ENCODE data around the gene TAGLN3.
A peak's percentile ranks its signal among the peaks of the same experiment; 100 is the strongest.

Gene TAGLN3

GRCh38 chr3:112007633-112008032 lies 8.9 kb downstream of the TAGLN3 start:
- H3K27ac ChIP-seq (ENCODE audit: insufficient read depth, low read depth, low read length, poor library complexity, severe bottlenecking), result no peak overlapping the region

GRCh38 chr3:112009670-112010069 lies 10.9 kb downstream of the TAGLN3 start:
- no peaks in the 10 kb centered on the region for H3K9me3 ChIP-seq (ENCODE audit: control insufficient read depth, low read length)
- H3K4me1 ChIP-seq (ENCODE audit: control insufficient read depth, insufficient read depth, low read length), result peaks cover 11% of the 10 kb centered on the region
- WGBS, 2 experiments, result 100% methylated on average over 1 of the region's 2 CpGs; no CpG with 5 or more reads in 1 of the 2 experiments
- no peaks in the 10 kb centered on the region for H3K27me3 ChIP-seq (ENCODE audit: control insufficient read depth, insufficient read depth, low read length, poor library complexity, severe bottlenecking)
- no peak overlapping the region for H3K4me3 ChIP-seq (ENCODE audit: insufficient read depth, low read depth, low read length)
- H3K36me3 ChIP-seq (ENCODE audit: control insufficient read depth, insufficient read depth, low read length), result peaks cover 46% of the 10 kb centered on the region
- H3K27ac ChIP-seq (ENCODE audit: insufficient read depth, low read depth, low read length, poor library complexity, severe bottlenecking), result no peak overlapping the region

More at GRCh38 chr3:112007633-112008032, 8.9 kb downstream of the TAGLN3 start:
- no peaks in the 10 kb centered on the region for H3K9me3 ChIP-seq (ENCODE audit: control insufficient read depth, low read length)
- peaks cover 32% of the 10 kb centered on the region for H3K4me1 ChIP-seq (ENCODE audit: control insufficient read depth, insufficient read depth, low read length)
- 100% methylated on average over 1 of the region's 1 CpG; no CpG with 5 or more reads in 1 of the 2 experiments for WGBS, 2 experiments
- H3K36me3 ChIP-seq (ENCODE audit: control insufficient read depth, insufficient read depth, low read length), result peaks cover 62% of the 10 kb centered on the region
- no peak overlapping the region for H3K4me3 ChIP-seq (ENCODE audit: insufficient read depth, low read depth, low read length)
- peaks cover 3% of the 10 kb centered on the region for H3K27me3 ChIP-seq (ENCODE audit: control insufficient read depth, insufficient read depth, low read length, poor library complexity, severe bottlenecking)

DNA sequence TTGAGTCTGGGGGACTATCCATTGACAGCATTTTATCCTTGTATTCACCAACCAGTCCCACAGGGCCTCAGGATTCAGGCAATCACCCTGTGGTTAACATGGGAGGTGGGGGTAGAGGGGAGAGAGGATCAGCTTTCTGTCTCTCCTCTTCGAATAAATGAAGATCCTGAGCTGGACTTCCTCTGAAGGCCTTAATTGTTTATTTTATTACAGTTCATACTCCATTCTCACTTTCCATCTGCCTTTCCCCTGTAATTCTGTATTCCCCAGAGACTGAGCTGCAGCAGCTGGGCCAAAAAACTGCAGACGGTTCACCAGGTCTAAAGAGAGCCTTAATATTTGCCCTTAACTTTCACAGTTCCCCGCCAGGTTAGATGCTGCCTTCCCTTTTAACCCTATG lies 11.9 kb downstream of the TAGLN3 start:
- Histone ChIP-seq H3K27me3 (ENCODE audit: control insufficient read depth, insufficient read depth, low read length, poor library complexity, severe bottlenecking) (no peaks in the 10 kb centered on the region), H3K36me3 (ENCODE audit: control insufficient read depth, insufficient read depth, low read length) (peaks cover 39% of the 10 kb centered on the region), H3K4me1 (ENCODE audit: control insufficient read depth, insufficient read depth, low read length) (peaks cover 7% of the 10 kb centered on the region), H3K4me3 (ENCODE audit: insufficient read depth, low read depth, low read length) (no peak overlapping the region), H3K27ac (ENCODE audit: insufficient read depth, low read depth, low read length, poor library complexity, severe bottlenecking) (no peak overlapping the region), H3K9me3 (ENCODE audit: control insufficient read depth, low read length) (no peaks in the 10 kb centered on the region)
- 75 to 87% methylated on average over 3 of the region's 3 CpGs for WGBS, 2 experiments

- Histone ChIP-seq H3K9me3 (ENCODE audit: control insufficient read depth, low read length) (no peaks in the 10 kb centered on the region), H3K36me3 (ENCODE audit: control insufficient read depth, insufficient read depth, low read length) (peaks cover 35% of the 10 kb centered on the region), H3K4me3 (ENCODE audit: insufficient read depth, low read depth, low read length) (no peak overlapping the region), H3K27me3 (ENCODE audit: control insufficient read depth, insufficient read depth, low read length, poor library complexity, severe bottlenecking) (no peaks in the 10 kb centered on the region), H3K27ac (ENCODE audit: insufficient read depth, low read depth, low read length, poor library complexity, severe bottlenecking) (no peak overlapping the region), H3K4me1 (ENCODE audit: control insufficient read depth, insufficient read depth, low read length) (peaks cover 13% of the 10 kb centered on the region)
- WGBS, 2 experiments, result 86% methylated on average over 6 of the region's 6 CpGs
These were observed 12.7 kb downstream of the TAGLN3 start for GRCh38 chr3:112011376-112011940.

DNA sequence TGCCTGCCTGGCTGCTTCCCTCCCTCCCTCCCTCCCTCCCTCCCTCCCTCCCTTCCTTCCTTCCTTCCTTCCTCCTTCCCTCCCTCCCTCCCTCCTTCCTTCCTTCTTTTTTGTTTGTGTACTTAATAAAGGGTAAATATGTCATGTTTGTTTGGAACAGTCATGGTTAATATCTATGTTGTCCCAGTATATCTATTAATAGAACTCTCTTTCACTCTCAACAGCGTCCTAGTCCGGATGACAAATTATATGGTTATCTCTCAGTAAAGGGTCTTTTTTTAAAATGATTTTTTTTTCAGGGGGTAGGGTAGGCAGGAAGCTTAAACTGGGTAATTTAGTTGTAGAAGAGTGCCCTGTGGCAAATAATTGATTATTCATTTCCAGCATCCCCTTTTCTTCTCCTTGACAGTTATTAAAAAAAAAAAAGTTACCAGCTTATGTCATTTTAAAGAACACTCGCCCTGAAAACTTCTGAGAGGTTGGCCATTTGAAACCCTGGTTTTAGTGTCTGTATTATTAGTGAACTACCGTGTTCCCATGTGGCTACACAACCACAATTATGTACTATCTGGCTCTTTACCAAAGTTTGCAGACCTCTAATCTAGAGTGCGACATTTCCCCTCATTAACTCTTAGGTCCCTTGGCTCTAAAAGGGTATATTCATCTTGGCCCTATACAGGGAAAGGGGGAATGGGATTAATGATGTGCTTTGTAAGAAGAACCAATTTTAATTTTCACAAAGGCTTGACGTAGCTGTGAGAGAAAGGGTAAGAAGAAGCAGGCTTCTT lies 13.7 kb downstream of the TAGLN3 start:
- 99 to 100% methylated on average over 5 to 6 of the region's 6 CpGs for WGBS, 2 experiments
- Histone ChIP-seq H3K4me1 (ENCODE audit: control insufficient read depth, insufficient read depth, low read length) (peaks cover 10% of the 10 kb centered on the region), H3K4me3 (ENCODE audit: insufficient read depth, low read depth, low read length) (no peak overlapping the region), H3K9me3 (ENCODE audit: control insufficient read depth, low read length) (no peaks in the 10 kb centered on the region), H3K27me3 (ENCODE audit: control insufficient read depth, insufficient read depth, low read length, poor library complexity, severe bottlenecking) (no peaks in the 10 kb centered on the region), H3K27ac (ENCODE audit: insufficient read depth, low read depth, low read length, poor library complexity, severe bottlenecking) (peak overlapping the region; percentile 38), H3K36me3 (ENCODE audit: control insufficient read depth, insufficient read depth, low read length) (peaks cover 30% of the 10 kb centered on the region)

- Histone ChIP-seq H3K27ac (ENCODE audit: insufficient read depth, low read depth, low read length, poor library complexity, severe bottlenecking) (peak overlapping the region; percentile 38), H3K27me3 (ENCODE audit: control insufficient read depth, insufficient read depth, low read length, poor library complexity, severe bottlenecking) (no peaks in the 10 kb centered on the region), H3K36me3 (ENCODE audit: control insufficient read depth, insufficient read depth, low read length) (peaks cover 25% of the 10 kb centered on the region), H3K9me3 (ENCODE audit: control insufficient read depth, low read length) (no peaks in the 10 kb centered on the region), H3K4me1 (ENCODE audit: control insufficient read depth, insufficient read depth, low read length) (peaks cover 8% of the 10 kb centered on the region), H3K4me3 (ENCODE audit: insufficient read depth, low read depth, low read length) (no peak overlapping the region)
- WGBS, 2 experiments, result 50 to 56% methylated on average over 16 to 18 of the region's 19 CpGs
These were observed 14.5 kb downstream of the TAGLN3 start for GRCh38 chr3:112013058-112013783.

GRCh38 chr3:112013784-112014143 lies 15.0 kb downstream of the TAGLN3 start:
- H3K4me1 ChIP-seq (ENCODE audit: control insufficient read depth, insufficient read depth, low read length), result peaks cover 8% of the 10 kb centered on the region
- H3K4me3 ChIP-seq (ENCODE audit: insufficient read depth, low read depth, low read length), result no peak overlapping the region
- H3K27me3 ChIP-seq (ENCODE audit: control insufficient read depth, insufficient read depth, low read length, poor library complexity, severe bottlenecking), result no peaks in the 10 kb centered on the region
- no peak overlapping the region for H3K27ac ChIP-seq (ENCODE audit: insufficient read depth, low read depth, low read length, poor library complexity, severe bottlenecking)
- H3K9me3 ChIP-seq (ENCODE audit: control insufficient read depth, low read length), result no peaks in the 10 kb centered on the region
- 87 to 90% methylated on average over 5 of the region's 5 CpGs for WGBS, 2 experiments
- peaks cover 20% of the 10 kb centered on the region for H3K36me3 ChIP-seq (ENCODE audit: control insufficient read depth, insufficient read depth, low read length)

DNA sequence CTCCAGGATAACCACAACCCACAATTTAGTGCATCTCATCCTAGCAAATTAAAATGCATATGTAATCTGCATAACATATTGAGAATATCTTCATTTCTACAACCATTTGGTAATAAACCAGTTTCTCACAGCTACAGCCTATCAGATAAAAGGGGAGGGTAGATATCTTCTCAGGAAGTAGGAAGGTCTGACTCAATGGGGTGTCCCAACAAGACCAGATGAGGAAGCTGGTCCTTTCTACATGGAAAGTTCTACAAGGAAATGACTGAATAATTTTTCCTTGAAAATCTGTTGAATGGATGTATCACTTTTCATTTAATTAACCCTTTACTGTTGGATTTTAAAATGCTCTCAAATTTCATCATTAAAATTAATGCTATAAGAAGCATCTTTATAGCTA lies 18.4 kb downstream of the TAGLN3 start:
- no peak overlapping the region for H3K27ac ChIP-seq (ENCODE audit: insufficient read depth, low read depth, low read length, poor library complexity, severe bottlenecking)
- H3K9me3 ChIP-seq (ENCODE audit: control insufficient read depth, low read length), result no peaks in the 10 kb centered on the region
- peaks cover 4% of the 10 kb centered on the region for H3K36me3 ChIP-seq (ENCODE audit: control insufficient read depth, insufficient read depth, low read length)
- peaks cover 21% of the 10 kb centered on the region for H3K4me1 ChIP-seq (ENCODE audit: control insufficient read depth, insufficient read depth, low read length)
- no peak overlapping the region for H3K4me3 ChIP-seq (ENCODE audit: insufficient read depth, low read depth, low read length)
- no peaks in the 10 kb centered on the region for H3K27me3 ChIP-seq (ENCODE audit: control insufficient read depth, insufficient read depth, low read length, poor library complexity, severe bottlenecking)

DNA sequence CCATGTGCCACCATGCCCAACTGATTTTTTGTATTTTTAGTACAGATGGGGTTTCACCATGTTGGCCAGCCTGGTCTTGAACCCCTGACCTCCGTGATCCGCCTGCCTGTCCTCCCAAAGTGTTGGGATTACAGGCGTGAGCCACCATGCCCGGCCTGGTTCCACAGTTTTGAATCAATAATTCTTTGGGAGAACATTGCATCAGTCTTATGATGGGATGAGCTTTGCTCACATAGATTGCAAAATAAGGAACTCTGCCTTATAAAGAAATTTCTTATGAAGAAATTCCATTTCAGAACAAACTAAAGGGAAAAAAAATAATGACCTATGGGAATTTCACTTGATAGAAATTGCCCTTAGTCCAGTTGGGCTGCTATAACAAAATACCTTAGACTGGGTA lies 20.0 kb downstream of the TAGLN3 start:
- H3K27ac ChIP-seq (ENCODE audit: insufficient read depth, low read depth, low read length, poor library complexity, severe bottlenecking), result no peak overlapping the region
- peaks cover 21% of the 10 kb centered on the region for H3K4me1 ChIP-seq (ENCODE audit: control insufficient read depth, insufficient read depth, low read length)
- WGBS, 2 experiments, result 93 to 94% methylated on average over 4 of the region's 4 CpGs
- no peak overlapping the region for H3K4me3 ChIP-seq (ENCODE audit: insufficient read depth, low read depth, low read length)
- H3K9me3 ChIP-seq (ENCODE audit: control insufficient read depth, low read length), result no peaks in the 10 kb centered on the region
- no peaks in the 10 kb centered on the region for H3K27me3 ChIP-seq (ENCODE audit: control insufficient read depth, insufficient read depth, low read length, poor library complexity, severe bottlenecking)
- peaks cover 4% of the 10 kb centered on the region for H3K36me3 ChIP-seq (ENCODE audit: control insufficient read depth, insufficient read depth, low read length)

GRCh38 chr3:112019716-112020115 lies 21.0 kb downstream of the TAGLN3 start:
- H3K36me3 ChIP-seq (ENCODE audit: control insufficient read depth, insufficient read depth, low read length), result no peaks in the 10 kb centered on the region
- H3K27me3 ChIP-seq (ENCODE audit: control insufficient read depth, insufficient read depth, low read length, poor library complexity, severe bottlenecking), result no peaks in the 10 kb centered on the region
- no peaks in the 10 kb centered on the region for H3K9me3 ChIP-seq (ENCODE audit: control insufficient read depth, low read length)
- 82 to 100% methylated on average over 1 of the region's 1 CpG for WGBS, 2 experiments
- H3K4me1 ChIP-seq (ENCODE audit: control insufficient read depth, insufficient read depth, low read length), result peaks cover 21% of the 10 kb centered on the region
- H3K4me3 ChIP-seq (ENCODE audit: insufficient read depth, low read depth, low read length), result no peak overlapping the region
- no peak overlapping the region for H3K27ac ChIP-seq (ENCODE audit: insufficient read depth, low read depth, low read length, poor library complexity, severe bottlenecking)

Measured in ectodermal cell (in vitro differentiated cells).